Aorta (tissue), 5 donors: ENCODE results near the gene PACS1. TPM values are rescaled to one million over a fixed set of nuclear protein-coding genes. Genes with fewer than 3 reads are reported as not detected.
"Not testable (repeated sequence)": the region's sequence is repeated elsewhere in the genome, so short reads cannot be mapped to it uniquely, and the experiment has no call there.

Experiments
- ATAC-seq: fragments of 200-7000 bp; cut with Tn5 transposase; one replicate; pipeline ENCODE4 v1.9.1; 2022; ENCODE audit warnings: moderate library complexity; ENCODE audit not compliant: low FRiP score
- DNase-seq, 2 donors: peaks; one replicate each; pipeline ENCODE4 v3.0.0-alpha.2; 2020
- H3K27ac ChIP-seq, 2 donors: one replicate each; pipeline ENCODE4 v1.5.1; 2013; ENCODE audit warnings: low read length in 2 of 2, mild to moderate bottlenecking in 2 of 2, moderate library complexity in 2 of 2, control low read depth in 1 of 2, inconsistent platforms in 1 of 2, low read depth in 1 of 2
- H3K27me3 ChIP-seq, 2 donors: one replicate each; pipeline ENCODE4 v1.6.1; 2013; ENCODE audit warnings: control low read depth in 1 of 2, low read length in 1 of 2, mild to moderate bottlenecking in 1 of 2, moderate library complexity in 1 of 2; ENCODE audit not compliant: insufficient read depth in 2 of 2, control insufficient read depth in 1 of 2
- H3K36me3 ChIP-seq, 2 donors: one replicate each; pipeline ENCODE4 v1.6.1; 2013; ENCODE audit warnings: control low read depth in 1 of 2, low read length in 1 of 2, mild to moderate bottlenecking in 1 of 2; ENCODE audit not compliant: insufficient read depth in 2 of 2, control insufficient read depth in 1 of 2
- H3K4me1 ChIP-seq, 2 donors: one replicate each; pipeline ENCODE4 v1.6.1; 2013; ENCODE audit warnings: low read length in 2 of 2, control low read depth in 1 of 2, mild to moderate bottlenecking in 1 of 2, moderate library complexity in 1 of 2; ENCODE audit not compliant: insufficient read depth in 2 of 2, control insufficient read depth in 1 of 2
- H3K4me3 ChIP-seq, 2 donors: one replicate each; pipeline ENCODE4 v1.5.1; 2013; ENCODE audit warnings: low read length in 2 of 2, control low read depth in 1 of 2, mild to moderate bottlenecking in 1 of 2
- H3K9me3 ChIP-seq: one replicate; pipeline ENCODE4 v1.6.1; 2013; ENCODE audit warnings: mild to moderate bottlenecking, low read length; ENCODE audit not compliant: control insufficient read depth
- WGBS, 2 donors: extraction: QIAGEN DNeasy Blood & Tissue Kit; methylation state at CpG; one replicate each; pipeline ENCODE4 v1.1.7; 2013; 5-methylcytosine and 5-hydroxymethylcytosine counted together
- intact Hi-C, 2 donors: fragments of 100-400 bp; cut with DNase I; formaldehyde crosslinking; loops; one replicate each; pipeline versions ENCODE4 v1.14.2 to v1.15.0; 2022
- polyA plus RNA-seq, 2 donors: library from polyadenylated mRNA; stranded (reverse); fragments of 200-250 nt; gene quantifications; one replicate each; pipeline ENCODE4 v1.2.3, GENCODE V29; 2013
- total RNA-seq, 2 donors: library from RNA; stranded (reverse); fragmentation: NEBNext Ultra II Directional; extraction: Animal tissue kit (Norgen Biotek cat#: 25700); gene quantifications; one replicate each; pipeline ENCODE4 v1.2.1, GENCODE V29; 2021
- donor health status: healthy with polysubstance abuse.
- donor health status: Bipolar disorder and iron deficiency.
- donor health status: DM: no; HTN: no; CAD: no.
- donor health status: DM: no; HTN: no; CAD: no.
- donor health status: DM: yes; HTN: yes; CAD: no.

PACS1 gene
- total and polyA plus RNA-seq, 4 donors: 16.2 to 119 (median 59.1) TPM

DNA sequence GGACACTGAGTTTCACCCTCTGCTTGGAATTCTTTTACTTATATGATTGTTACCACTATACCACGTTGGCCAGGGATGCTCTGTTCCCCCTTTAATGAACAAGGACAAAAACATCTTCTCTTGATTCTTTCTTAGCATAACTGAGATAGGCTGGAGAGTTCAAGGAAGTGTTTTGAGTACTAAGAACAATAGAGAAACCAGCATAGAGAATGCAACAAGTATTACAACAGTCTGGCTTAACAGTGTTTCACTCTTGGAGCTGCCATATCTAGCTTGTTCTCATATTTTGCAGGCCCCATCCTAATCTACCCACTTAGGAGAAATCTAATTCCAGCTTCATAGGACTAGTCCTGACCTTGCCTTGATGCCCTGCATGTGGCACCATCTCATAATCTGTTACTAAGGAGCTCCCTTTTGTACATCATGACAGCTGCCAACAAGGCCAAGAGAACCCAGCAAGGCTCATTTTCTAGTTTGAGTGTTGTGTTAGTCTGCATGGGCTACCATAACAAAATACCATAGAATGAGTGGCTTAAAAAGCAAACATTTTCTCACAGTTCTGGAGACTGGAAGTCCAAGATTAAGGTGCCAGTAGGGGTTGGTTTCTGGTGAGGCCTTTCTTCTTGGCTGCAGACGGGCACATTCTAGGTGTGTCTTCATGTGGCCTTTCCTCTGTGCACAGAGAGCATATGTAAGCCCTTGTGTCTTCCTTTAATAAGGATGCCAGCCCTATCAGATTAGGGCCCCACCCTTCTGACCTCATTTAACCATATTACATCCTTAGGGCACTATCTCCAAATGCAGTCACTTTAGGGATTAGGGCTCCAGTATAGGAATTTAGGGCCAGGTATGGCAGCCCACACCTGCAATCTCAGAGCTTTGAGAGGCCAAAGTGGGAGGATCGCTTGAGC lies 37.8 kb downstream of the PACS1 start:
- ATAC-seq (no peak), DNase-seq (no peak)
- intact Hi-C loops: no loop called here
- H3K36me3 ChIP-seq: peaks cover 0 to 3% of the 10 kb centered on the region in 2 donors
- peaks cover 0 to 2% of the 10 kb centered on the region in 2 donors for H3K4me1 ChIP-seq
- 93% methylated on average over 3 of the region's 3 CpGs for WGBS, 2 donors
- no peaks in the 10 kb centered on the region for H3K27me3 ChIP-seq
- no peaks in the 10 kb centered on the region for H3K9me3 ChIP-seq
- H3K4me3 ChIP-seq: no peak overlapping the region
- no peak overlapping the region for H3K27ac ChIP-seq

GRCh38 chr11:66109294-66109693 lies 39.2 kb downstream of the PACS1 start:
- Histone ChIP-seq H3K27ac (no peak overlapping the region), H3K4me1 (peaks cover 2% of the 10 kb centered on the region in 2 donors), H3K4me3 (no peak overlapping the region), H3K9me3 (no peaks in the 10 kb centered on the region), H3K27me3 (no peaks in the 10 kb centered on the region), H3K36me3 (peaks cover 0 to 3% of the 10 kb centered on the region in 2 donors)
- 92 to 96% methylated on average over 2 of the region's 2 CpGs for WGBS, 2 donors
- no peak for DNase-seq
- intact Hi-C loops: no loop called here
- ATAC-seq: no peak

DNA sequence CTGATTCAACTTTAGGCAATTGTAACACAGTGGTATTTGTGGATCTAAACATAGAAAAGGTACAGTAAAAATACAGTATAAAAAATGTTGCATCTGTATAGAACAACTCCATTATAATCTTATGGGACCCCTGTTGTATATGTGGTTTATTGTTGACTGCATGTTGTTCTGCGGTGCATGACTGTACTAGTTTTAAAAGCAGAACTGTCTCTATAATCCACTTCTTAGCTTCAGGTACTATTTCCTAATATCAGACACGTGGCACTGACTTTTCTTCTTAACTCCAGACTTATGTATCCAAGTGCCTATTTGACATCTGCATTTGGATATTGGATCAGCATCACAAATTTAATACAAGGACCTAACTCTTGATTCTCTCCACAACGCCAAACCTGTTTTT lies 41.1 kb downstream of the PACS1 start:
- WGBS, 2 donors: 94 to 97% methylated on average over 3 of the region's 3 CpGs
- ATAC-seq (no peak), DNase-seq (no peak)
- H3K36me3 ChIP-seq: peaks cover 0 to 3% of the 10 kb centered on the region in 2 donors
- no peaks in the 10 kb centered on the region for H3K27me3 ChIP-seq
- peaks cover 2 to 7% of the 10 kb centered on the region in 2 donors for H3K4me1 ChIP-seq
- no peaks in the 10 kb centered on the region for H3K9me3 ChIP-seq
- H3K4me3 ChIP-seq: no peak overlapping the region
- intact Hi-C loops: no loop called here
- H3K27ac ChIP-seq: no peak overlapping the region

- intact Hi-C loops: no loop called here
- Histone ChIP-seq H3K4me3 (no peak overlapping the region), H3K27ac (no peak overlapping the region), H3K4me1 (peaks cover 2 to 8% of the 10 kb centered on the region in 2 donors), H3K36me3 (peaks cover 0 to 1% of the 10 kb centered on the region in 2 donors), H3K27me3 (no peaks in the 10 kb centered on the region), H3K9me3 (no peaks in the 10 kb centered on the region)
- ATAC-seq (no peak), DNase-seq (no peak)
- WGBS, 2 donors: 67 to 71% methylated on average over 9 of the region's 9 CpGs
Observed at GRCh38 chr11:66112041-66112491, 42.0 kb downstream of the PACS1 start.

DNA sequence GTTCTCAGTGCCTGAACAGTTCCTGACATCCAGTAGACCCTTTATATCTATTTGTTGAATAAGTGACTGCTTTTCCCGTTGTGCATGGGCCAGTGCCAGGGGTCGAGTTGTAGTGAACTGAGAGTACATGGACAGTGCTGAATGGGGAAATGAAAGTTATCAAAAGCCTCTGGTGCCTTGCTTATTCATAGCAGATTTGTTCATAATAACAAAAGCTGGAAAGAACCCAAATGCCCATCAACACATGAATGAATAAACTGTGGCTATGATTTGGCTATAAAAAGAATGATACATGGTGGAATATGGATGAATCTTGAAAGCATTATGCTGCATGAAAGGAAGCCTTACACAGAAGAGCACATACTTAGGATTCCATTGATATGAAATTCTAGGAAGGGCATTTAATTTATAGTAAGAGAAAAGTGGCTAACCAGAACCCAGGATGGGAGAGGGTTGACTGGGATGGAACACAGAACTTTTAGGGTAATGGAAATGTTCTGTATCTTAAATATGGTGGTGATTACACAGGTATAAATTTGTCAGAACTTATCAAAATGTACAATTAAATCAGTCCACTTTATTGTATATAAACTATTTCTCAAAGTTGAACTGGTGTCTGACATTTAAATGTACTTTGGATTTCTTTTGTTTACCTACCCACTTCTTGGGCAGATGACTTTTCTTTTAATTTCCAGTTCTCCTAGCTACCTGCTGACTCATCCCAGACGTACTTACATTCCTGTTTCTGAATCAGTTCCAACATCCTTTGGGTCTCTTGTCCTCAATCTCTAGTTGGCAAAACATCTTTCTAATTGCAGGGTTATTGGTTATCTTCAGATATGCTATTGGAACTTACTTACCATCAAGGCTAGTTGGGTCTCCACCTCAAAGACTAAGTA lies 42.8 kb downstream of the PACS1 start:
- ATAC-seq: no peak
- no peaks in the 10 kb centered on the region for H3K36me3 ChIP-seq
- no peak overlapping the region for H3K27ac ChIP-seq
- peaks cover 2 to 8% of the 10 kb centered on the region in 2 donors for H3K4me1 ChIP-seq
- no peak overlapping the region for H3K4me3 ChIP-seq
- 6 to 7% methylated on average over 3 of the region's 3 CpGs for WGBS, 2 donors
- H3K27me3 ChIP-seq: no peaks in the 10 kb centered on the region
- intact Hi-C loops: no loop called here
- peak in 1 of 2 donors; percentile 60 for DNase-seq
- H3K9me3 ChIP-seq: no peaks in the 10 kb centered on the region

DNA sequence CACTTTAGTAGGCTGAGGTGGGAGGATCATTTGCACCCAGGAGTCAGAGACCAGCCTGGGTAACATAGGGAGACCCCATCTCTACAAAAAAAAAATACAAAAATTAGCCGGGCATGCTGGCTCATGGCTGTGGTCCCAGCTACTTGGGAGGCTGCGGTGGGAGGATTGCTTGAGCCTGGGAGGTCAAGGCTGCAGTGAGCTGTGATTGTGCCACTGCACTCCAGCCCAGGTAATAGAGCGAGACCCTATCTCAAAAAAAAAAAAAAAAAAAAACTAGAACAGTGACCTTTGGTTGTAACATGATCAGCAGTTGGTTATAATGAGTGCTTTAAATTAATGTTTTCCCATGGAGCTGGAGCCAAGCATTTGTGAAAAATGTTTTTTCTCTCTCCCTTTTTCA lies 44.9 kb downstream of the PACS1 start:
- H3K4me3 ChIP-seq, H3K27ac ChIP-seq, H3K9me3 ChIP-seq, H3K27me3 ChIP-seq, DNase-seq, ATAC-seq, H3K36me3 ChIP-seq, H3K4me1 ChIP-seq, intact Hi-C loops: not testable (repeated sequence)
- WGBS, 2 donors: 74% methylated on average over 3 of the region's 3 CpGs

GRCh38 chr11:66115638-66116301 lies 45.7 kb downstream of the PACS1 start:
- ATAC-seq: no peak
- Histone ChIP-seq H3K4me1 (peaks cover 2 to 8% of the 10 kb centered on the region in 2 donors), H3K27me3 (no peaks in the 10 kb centered on the region), H3K9me3 (no peaks in the 10 kb centered on the region), H3K27ac (no peak overlapping the region), H3K36me3 (no peaks in the 10 kb centered on the region), H3K4me3 (no peak overlapping the region)
- DNase-seq: no peak
- WGBS, 2 donors: 36 to 46% methylated on average over 8 of the region's 8 CpGs
- intact Hi-C loops: no loop called here

DNA sequence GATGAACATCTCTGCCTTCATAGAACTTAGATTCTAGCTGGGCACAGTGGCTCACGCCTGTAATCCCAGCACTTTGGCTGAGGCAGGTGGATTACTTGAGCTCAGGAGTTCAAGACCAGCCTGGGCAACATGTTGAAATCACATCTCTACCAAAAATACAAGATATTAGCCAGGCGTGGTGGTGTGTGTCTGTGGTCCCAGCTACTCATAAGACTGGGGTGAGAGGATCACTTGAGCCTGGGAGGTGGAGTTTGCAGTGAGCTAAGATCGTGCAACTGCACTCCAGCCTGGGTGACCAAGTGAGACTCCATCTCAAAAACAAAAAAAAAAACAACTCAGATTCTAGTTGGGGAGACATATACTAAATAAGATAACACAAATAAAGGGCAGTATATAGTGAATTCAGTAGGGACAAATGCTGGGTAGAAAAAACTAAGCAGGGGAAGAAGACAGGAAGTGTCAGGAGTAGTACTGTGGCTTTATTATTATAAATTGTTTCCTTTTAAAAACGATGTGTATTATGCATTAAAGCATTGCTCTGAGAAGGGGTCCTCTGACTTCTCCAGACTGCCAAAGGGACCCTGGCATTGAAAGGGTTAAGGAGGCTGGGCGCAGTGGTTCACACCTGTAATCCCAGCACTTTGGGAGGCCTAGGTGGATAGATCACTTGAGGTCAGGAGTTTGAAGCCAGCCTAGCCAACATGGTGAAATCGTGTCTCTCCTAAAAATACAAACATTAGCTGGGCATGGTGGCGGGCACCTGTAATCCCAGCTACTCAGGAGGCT lies 46.7 kb downstream of the PACS1 start:
- no peak for DNase-seq

More for the DNA sequence above, 46.7 kb downstream of the PACS1 start:
- Histone ChIP-seq H3K4me3 (no peak overlapping the region), H3K9me3 (no peaks in the 10 kb centered on the region), H3K4me1 (peaks cover 2 to 8% of the 10 kb centered on the region in 2 donors), H3K27ac (no peak overlapping the region), H3K36me3 (no peaks in the 10 kb centered on the region), H3K27me3 (no peaks in the 10 kb centered on the region)
- 72 to 82% methylated on average over 7 of the region's 7 CpGs for WGBS, 2 donors
- no peak for ATAC-seq
- intact Hi-C loops: no loop called here
